ENCODE data around the gene FMN2.

FMN2 gene

DNA sequence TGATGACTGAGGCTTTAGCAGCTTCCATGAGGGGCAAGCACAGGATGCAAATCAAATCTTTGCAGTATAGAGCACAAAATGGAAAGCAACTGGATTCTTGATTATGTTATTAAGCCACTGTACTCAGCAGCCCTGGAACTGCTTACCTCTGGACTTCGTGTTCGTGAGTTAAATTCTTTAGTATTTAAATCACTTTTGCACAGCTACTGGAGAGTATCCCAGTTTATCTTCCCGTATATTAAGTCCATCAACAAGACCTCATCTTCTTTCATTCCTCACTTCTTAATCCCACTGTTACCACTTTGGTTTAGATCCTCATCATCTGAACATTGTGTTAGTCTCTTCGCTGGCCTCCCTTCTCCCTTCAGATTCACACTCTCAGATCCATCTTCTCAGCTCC is 411.4 kb downstream of the FMN2 start:
- no peak for DNase-seq

DNA sequence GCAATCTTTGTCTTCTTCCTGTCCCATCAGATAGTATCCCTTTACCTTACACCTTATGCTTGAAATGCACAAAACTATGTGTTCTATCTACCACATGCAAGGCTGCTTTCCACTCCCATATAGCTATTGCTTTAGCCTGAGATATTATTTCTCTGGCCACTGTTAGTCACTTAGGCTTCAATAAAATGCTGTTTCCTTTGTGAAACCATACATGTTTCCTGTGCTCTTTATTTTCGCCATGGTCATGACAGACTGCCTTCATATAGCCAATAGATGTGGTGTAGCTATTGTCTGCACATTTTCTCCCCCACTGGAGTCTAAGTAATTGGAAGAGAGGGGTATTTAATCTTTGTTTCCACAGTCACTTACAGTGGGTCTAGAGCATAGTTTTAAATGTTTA is 411.9 kb downstream of the FMN2 start:
- DNase-seq, result no peak

DNA sequence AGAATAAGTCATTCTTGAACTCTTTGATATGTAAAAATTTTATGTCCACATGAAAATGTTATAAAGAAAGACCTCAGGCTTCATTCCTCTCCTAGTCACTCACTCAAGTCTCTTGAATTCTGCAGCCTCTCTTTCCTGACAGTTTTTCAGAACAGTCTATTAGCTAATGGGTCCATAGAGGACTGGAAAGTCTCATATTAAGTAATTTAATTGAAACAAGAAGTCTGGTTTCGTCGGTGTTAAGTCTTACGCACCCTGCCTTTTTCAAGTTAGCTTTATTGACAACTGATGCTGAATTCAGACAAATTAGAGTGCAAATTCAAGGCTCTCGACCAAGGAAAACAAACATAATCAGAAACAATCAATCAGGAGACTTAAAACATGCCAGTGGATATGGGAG is 414.5 kb downstream of the FMN2 start:
- no peak for DNase-seq

DNA sequence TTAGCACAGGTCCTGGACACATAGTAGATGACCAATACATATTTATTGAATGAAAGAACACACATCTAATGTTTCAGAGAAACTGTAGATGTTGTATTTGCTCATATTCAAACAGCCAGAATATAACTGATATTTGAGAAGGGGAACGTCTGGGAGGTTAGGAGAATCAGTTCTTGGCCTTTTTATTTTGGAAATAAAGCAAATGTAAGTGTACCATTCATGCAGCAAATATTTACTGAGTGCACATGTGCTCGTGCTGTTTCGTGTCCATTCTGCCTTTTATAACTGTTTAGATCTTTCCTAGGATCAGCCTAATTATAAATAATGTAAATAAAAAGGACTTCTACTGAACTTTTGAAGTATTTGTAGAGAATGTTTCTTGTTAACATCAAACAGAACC is 416.5 kb downstream of the FMN2 start:
- no peak for DNase-seq

GRCh38 chr1:240508950-240509349 is 417.3 kb downstream of the FMN2 start:
- no peak for DNase-seq

- no peak for DNase-seq
Measured at GRCh38 chr1:240511789-240512188, 420.1 kb downstream of the FMN2 start.

DNA sequence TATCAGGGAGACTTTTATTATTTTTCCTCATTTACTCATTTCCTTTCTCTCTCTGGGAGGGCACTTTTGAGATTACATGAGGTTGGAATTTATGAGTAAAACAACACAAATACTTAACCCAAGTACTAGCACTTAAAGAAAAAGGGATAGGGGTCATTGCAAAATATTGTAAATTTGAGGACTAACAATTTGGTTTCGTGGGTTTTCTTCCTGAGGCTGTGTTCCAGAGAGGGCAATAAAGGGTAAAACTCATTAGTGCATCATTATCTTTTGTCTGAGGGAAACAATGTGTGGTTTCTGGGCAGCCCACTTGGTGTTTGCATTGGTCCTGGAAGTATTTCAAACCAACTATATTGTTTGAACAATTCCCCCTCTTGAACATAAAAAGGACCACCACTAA is 423.8 kb downstream of the FMN2 start:
- DNase-seq, result no peak

DNA sequence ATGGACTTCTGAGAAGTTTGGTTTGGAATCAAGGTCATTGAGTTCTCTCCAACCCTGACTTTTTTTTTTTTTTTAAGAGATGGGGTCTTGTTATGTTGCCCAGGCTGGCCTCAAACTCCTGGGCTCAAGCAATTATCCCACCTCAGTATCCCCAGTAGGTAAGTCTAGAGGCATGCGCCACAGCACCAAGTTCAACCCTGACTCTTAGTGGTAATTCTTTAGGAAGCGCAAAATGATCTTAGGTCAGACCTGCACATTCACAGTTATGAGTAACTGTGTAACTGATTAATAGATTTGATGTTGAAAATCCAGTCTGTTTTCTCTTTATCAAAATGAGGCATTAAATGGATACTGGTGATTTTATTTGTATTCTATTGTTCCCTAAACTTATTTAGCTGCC is 424.4 kb downstream of the FMN2 start:
- no peak for DNase-seq

- DNase-seq, result no peak
Measured at GRCh38 chr1:240517891-240518290, 426.2 kb downstream of the FMN2 start.

- DNase-seq, result no peak
Measured at GRCh38 chr1:240522122-240522822, 430.6 kb downstream of the FMN2 start.

DNA sequence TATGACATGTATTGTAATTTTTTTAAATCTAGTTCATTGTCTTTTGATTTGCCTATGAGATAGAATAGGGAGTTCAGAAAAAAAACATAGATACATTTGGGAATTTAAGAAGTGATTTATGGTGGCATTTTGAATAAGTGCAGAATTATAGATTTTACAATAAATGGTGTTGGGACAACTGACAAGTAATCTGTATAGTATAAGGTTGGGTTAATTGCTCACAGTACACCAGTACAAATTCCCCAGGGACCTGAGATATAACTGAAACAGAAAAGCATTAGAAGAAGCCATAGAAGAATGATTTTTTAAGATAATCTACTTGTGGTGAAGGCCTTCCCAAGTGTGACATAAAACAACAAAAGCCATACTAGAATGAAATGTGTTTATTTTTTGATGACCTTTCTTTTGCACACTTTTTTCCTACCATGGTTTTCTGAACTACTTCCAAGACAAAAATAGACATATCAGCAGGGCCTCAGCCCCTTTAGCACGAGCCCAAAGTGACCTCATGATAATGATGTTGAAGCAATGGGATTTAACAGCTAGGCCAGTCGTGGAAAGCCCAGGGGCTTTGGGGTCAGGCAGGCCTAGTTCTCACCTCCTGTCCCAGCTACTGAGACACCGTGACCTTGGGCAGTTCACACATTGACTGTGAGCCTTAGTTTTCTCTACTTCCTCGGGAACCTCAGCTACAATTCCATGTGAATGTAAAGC is 432.8 kb downstream of the FMN2 start:
- DNase-seq, result no peak

All from right hindlimb (tissue), 1 donor.